Measurements from ENCODE around the gene KRT33B.

KRT33B gene

DNA sequence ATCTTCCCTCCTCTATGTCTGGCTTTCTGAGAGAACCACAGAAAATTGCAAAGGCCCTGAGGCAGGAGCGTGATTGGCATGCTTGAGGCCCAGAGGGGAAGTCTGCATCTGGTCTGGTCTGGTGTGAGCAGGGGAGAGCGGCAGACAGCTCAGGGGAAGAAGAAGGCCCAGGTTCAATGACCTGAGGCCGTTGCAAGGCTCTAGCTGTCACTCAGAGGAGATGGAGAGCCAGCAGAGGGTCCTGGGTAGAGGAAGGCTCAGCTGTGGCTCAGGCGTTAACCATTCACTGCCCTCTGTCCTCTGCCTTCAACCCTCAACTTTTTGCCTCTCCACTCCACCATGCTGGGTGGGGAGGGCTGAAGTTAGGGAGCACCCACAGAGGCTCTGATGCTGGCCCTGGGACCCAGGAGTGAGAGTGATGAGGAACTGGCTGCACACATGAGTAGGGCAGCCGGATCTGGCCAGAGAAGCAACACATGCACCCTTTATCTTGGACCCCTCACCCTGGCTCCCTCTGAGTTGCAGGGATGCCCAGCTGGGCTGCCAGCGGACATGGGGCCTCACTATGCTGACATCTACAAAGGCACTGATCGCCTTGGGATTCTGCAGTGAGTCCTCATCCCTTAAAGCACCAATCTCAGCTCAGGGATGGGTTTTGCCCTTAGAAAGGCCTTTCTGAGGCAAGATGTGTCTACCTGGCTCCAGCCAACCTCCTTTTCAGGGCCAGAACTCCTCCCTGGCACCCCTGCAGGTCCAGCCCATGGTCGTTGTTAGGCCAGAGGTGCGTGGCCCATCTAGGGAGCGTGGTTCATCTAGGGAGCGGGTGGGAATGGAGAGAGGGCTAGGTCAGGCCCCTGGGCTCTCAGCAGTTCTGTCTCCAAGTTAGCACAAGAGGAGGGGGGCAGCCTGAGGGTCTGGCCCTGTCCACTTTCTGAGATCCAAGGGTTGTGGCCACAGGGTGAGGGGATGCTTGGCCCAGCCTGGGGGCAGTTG is 46.4 kb downstream of the KRT33B start:
- DNase-seq: no peak

DNA sequence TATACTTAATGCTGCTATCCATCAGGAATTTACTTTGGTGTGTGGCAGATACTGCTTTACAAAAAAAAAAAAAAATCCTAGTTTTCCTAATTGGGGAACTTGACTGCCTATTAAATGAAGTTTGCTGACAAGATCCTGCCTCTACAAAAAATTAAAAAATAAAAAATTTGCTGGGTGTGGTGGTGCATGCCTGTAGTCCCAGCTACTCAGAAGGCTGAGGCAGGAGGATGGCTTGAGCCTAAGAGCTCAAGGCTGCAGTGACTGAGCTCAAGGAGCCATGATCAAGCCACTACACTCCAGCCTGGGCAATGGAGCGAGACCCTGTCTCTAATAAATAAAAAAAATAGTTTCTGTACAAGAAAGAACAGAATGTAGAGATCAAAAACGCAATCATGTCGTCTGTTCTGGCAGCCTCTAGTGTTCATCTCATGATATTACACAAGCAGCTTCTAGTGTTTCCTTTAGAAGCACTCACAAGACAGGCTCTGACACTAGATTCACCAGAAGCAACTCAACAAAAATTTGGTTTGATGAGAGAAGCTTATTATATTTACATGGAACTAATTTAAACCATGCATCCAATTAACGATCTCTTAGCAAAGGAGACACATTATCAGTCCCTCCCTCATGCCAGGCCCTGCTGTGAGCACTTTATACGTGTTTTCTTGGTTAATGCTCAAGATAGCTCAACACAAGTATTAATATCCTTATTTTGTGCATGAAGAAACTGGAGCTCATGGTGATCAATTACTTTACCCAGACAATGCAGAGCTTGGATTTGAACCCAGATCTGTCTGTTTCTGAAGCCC is 47.3 kb downstream of the KRT33B start:
- DNase-seq: no peak

DNA sequence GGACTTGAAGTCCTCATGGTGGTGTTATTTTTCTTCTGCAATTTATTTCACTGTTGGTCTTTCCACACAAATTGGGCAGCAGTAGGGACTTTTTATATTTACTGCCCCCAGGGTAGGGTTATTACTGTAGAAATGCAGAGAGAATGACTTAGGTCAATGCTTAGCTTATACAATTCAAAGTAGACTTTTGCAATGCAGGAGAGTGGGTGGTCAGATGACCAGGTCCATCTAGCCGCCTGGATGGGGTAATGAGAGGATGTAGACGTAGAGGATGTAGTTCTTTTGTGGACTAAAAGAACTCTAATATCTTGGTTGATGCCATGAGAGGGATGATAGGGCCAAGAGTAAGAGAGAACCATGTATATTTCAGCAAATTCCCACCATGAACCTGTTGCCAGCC is 51.4 kb downstream of the KRT33B start:
- DNase-seq: no peak

GRCh38 chr17:41315814-41316445 is 53.7 kb downstream of the KRT33B start:
- DNase-seq: no peak

GRCh38 chr17:41315204-41315794 is 54.3 kb downstream of the KRT33B start, which contains the start of gene KRTAP17-1:
Gene KRTAP17-1 (minus strand): TSS chr17:41315710. CDS start chr17:41315650, 60 bp downstream.
- DNase-seq: no peak
